Loucy (cell line): Measurements from ENCODE around the gene FAM98A.

ENCODE experiments used
- H2AFZ ChIP-seq: fragments of 200-600 bp; sonication (generic); 2 replicates; pipeline ENCODE4 v1.6.0; 2016; ENCODE audit warnings: antibody characterized with exemption, mild to moderate bottlenecking, low read length, moderate library complexity
- H3F3A ChIP-seq: fragments of 200-600 bp; 2 replicates; pipeline ENCODE4 v1.6.0; 2016; ENCODE audit warnings: antibody characterized with exemption, low read depth, mild to moderate bottlenecking
- H3K27me3 ChIP-seq: fragments of 200-600 bp; sonication (generic); 2 replicates; pipeline ENCODE4 v1.6.1; 2014; ENCODE audit warnings: low read length, mild to moderate bottlenecking; ENCODE audit not compliant: insufficient read depth, poor library complexity, severe bottlenecking
- H3K36me3 ChIP-seq: fragments of 200-600 bp; sonication (generic); 2 replicates; pipeline ENCODE4 v1.6.1; 2016; ENCODE audit warnings: low read length; ENCODE audit not compliant: insufficient read depth
- H3K4me1 ChIP-seq: fragments of 200-600 bp; sonication (generic); 2 replicates; pipeline ENCODE4 v1.5.1; 2014; ENCODE audit warnings: low read length, mild to moderate bottlenecking; ENCODE audit not compliant: insufficient read depth, poor library complexity, severe bottlenecking
- H3K4me2 ChIP-seq: fragments of 200-600 bp; sonication (generic); 2 replicates; pipeline ENCODE4 v1.6.0; 2014; ENCODE audit warnings: antibody characterized with exemption, low read length, low read depth, mild to moderate bottlenecking; ENCODE audit not compliant: poor library complexity, severe bottlenecking
- H3K4me3 ChIP-seq: fragments of 200-600 bp; sonication (generic); 2 replicates; pipeline ENCODE4 v1.5.1; 2014; ENCODE audit warnings: low read length, mild to moderate bottlenecking, mixed read lengths; ENCODE audit not compliant: poor library complexity, severe bottlenecking
- H3K79me2 ChIP-seq: fragments of 200-600 bp; sonication (generic); 2 replicates; pipeline ENCODE4 v1.6.1; 2014; ENCODE audit warnings: low read length; ENCODE audit not compliant: insufficient read depth
- H3K9ac ChIP-seq: fragments of 200-600 bp; sonication (generic); 2 replicates; pipeline ENCODE4 v1.6.0; 2014; ENCODE audit warnings: mild to moderate bottlenecking, low read depth, low read length, moderate library complexity; ENCODE audit not compliant: poor library complexity, severe bottlenecking
- H3K9me2 ChIP-seq: fragments of 200-600 bp; sonication (generic); replicated peaks from 2 replicates; pipeline ENCODE4 v1.6.1; 2016; ENCODE audit warnings: low read depth, low read length, mixed read lengths
- H3K9me3 ChIP-seq: fragments of 200-600 bp; sonication (generic); 2 replicates; pipeline ENCODE4 v1.6.1; 2014; ENCODE audit warnings: mild to moderate bottlenecking, antibody characterized with exemption, low read length, low read depth; ENCODE audit not compliant: insufficient read depth
- H4K20me1 ChIP-seq: fragments of 200-600 bp; sonication (generic); 2 replicates; pipeline ENCODE4 v1.6.0; 2014; ENCODE audit warnings: antibody characterized with exemption, low read length, mild to moderate bottlenecking; ENCODE audit not compliant: insufficient read depth, poor library complexity, severe bottlenecking
- EZH2phosphoT487 ChIP-seq: fragments of 200-600 bp; IDR thresholded peaks from 2 replicates; pipeline ENCODE4 v1.6.1; 2018; ENCODE audit warnings: antibody characterized with exemption, mild to moderate bottlenecking, moderate library complexity, borderline replicate concordance
- TF ChIP-seq, protein P1 (sequence below): fragments of 200-600 bp; sonication (generic); conservative IDR thresholded peaks from 2 replicates; pipeline ENCODE4 v1.5.1; 2014; ENCODE audit warnings: mild to moderate bottlenecking, antibody characterized with exemption, low read length

Gene FAM98A

DNA sequence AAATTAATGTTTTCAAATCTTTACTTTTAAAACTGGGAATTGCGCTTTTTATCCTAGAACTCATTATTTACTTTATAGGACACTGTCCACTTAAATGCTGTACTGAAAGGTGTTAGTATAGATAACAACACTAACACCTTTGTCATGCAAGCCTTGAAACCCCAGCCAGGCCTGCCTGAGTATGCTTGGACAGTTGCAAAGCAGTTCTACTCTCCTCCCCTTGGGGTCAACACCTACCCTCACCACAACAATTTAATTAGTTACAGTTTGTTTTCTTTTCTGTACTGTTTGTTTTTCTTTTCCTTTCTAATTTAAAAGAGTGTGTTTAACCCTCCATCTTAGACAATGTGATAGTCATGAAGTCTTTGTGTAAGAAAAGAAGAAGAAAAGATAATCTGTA lies 18.9 kb upstream of the FAM98A start:
- Histone ChIP-seq H4K20me1 (no peaks in the 10 kb centered on the region), H3K9me2 (no peaks in the 10 kb centered on the region), H3K79me2 (no peaks in the 10 kb centered on the region), H3K9me3 (peaks cover 5% of the 10 kb centered on the region; the same call in 1 of the 2 replicates), H3K4me3 (no peak overlapping the region), H3K9ac (no peak overlapping the region), H3F3A (no peaks in the 10 kb centered on the region), H3K4me2 (no peak overlapping the region), H3K36me3 (no peaks in the 10 kb centered on the region), H3K4me1 (no peaks in the 10 kb centered on the region), H2AFZ (no peak overlapping the region), H3K27me3 (no peaks in the 10 kb centered on the region)
- TF ChIP-seq EZH2phosphoT487: no peak
- TF ChIP-seq, protein P1, sequence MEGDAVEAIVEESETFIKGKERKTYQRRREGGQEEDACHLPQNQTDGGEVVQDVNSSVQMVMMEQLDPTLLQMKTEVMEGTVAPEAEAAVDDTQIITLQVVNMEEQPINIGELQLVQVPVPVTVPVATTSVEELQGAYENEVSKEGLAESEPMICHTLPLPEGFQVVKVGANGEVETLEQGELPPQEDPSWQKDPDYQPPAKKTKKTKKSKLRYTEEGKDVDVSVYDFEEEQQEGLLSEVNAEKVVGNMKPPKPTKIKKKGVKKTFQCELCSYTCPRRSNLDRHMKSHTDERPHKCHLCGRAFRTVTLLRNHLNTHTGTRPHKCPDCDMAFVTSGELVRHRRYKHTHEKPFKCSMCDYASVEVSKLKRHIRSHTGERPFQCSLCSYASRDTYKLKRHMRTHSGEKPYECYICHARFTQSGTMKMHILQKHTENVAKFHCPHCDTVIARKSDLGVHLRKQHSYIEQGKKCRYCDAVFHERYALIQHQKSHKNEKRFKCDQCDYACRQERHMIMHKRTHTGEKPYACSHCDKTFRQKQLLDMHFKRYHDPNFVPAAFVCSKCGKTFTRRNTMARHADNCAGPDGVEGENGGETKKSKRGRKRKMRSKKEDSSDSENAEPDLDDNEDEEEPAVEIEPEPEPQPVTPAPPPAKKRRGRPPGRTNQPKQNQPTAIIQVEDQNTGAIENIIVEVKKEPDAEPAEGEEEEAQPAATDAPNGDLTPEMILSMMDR: no peak

- Histone ChIP-seq H2AFZ (no peak overlapping the region), H3K9ac (no peak overlapping the region)
- TF ChIP-seq, protein P1: no peak
- no peak for TF ChIP-seq EZH2phosphoT487
Observed at GRCh38 chr2:33617401-33617800, 18.3 kb upstream of the FAM98A start.

GRCh38 chr2:33616873-33617272 lies 17.8 kb upstream of the FAM98A start:
- Histone ChIP-seq H3K9ac (no peak overlapping the region), H3K79me2 (no peaks in the 10 kb centered on the region), H3K9me3 (peaks cover 5% of the 10 kb centered on the region; the same call in 1 of the 2 replicates), H3K4me2 (no peak overlapping the region), H3K36me3 (no peaks in the 10 kb centered on the region), H3K27me3 (no peaks in the 10 kb centered on the region), H3K4me3 (no peak overlapping the region), H2AFZ (no peak overlapping the region), H3F3A (no peaks in the 10 kb centered on the region), H4K20me1 (no peaks in the 10 kb centered on the region), H3K9me2 (no peaks in the 10 kb centered on the region), H3K4me1 (no peaks in the 10 kb centered on the region)
- no peak for TF ChIP-seq EZH2phosphoT487
- TF ChIP-seq, protein P1: no peak

More at GRCh38 chr2:33617401-33617800, 18.3 kb upstream of the FAM98A start:
- Histone ChIP-seq H3F3A (no peaks in the 10 kb centered on the region), H3K79me2 (no peaks in the 10 kb centered on the region), H3K4me2 (no peak overlapping the region), H3K36me3 (no peaks in the 10 kb centered on the region), H3K9me3 (peaks cover 5% of the 10 kb centered on the region; the same call in 1 of the 2 replicates), H3K4me3 (no peak overlapping the region), H3K9me2 (no peaks in the 10 kb centered on the region), H3K27me3 (no peaks in the 10 kb centered on the region), H4K20me1 (no peaks in the 10 kb centered on the region), H3K4me1 (no peaks in the 10 kb centered on the region)
